ENCODE results near the gene TNK2. TPM values are rescaled to one million over a fixed set of nuclear protein-coding genes. Genes with fewer than 3 reads are reported as not detected.
"Not testable (repeated sequence)": the region's sequence is repeated elsewhere in the genome, so short reads cannot be mapped to it uniquely, and the experiment has no call there.

Gene TNK2
- total RNA-seq (2014; rRNA removed; shearing (Covaris generic); ENCODE audit: low replicate concordance), result 6.3 and 22.2 TPM in 2 replicates

- peaks cover 4% of the 10 kb centered on the region; the same call in 1 of the 2 replicates for H3K36me3 ChIP-seq
- no peaks in the 10 kb centered on the region for H3K27me3 ChIP-seq
- no peaks in the 10 kb centered on the region for H3K9me3 ChIP-seq
- peak within 1 kb of the TSS; percentile 55 for H3K4me3 ChIP-seq
- DNase-seq, result peak; percentile 46
Observed at GRCh38 chr3:195907934-195908693, at the start of gene TNK2. TNK2 (minus strand) TSS chr3:195908551; CDS start chr3:195888588, 19,963 bp downstream.

GRCh38 chr3:195956577-195956976 is 48.2 kb upstream of the TNK2 start:
- H3K36me3 ChIP-seq, result peaks cover 2% of the 10 kb centered on the region; the same call in 1 of the 2 replicates
- no peak for DNase-seq
- no peaks in the 10 kb centered on the region for H3K27me3 ChIP-seq
- no peak overlapping the region for H3K4me3 ChIP-seq
- no peaks in the 10 kb centered on the region for H3K9me3 ChIP-seq

GRCh38 chr3:195955416-195955841 is 47.1 kb upstream of the TNK2 start:
- not testable (repeated sequence) for H3K27me3 ChIP-seq, H3K4me3 ChIP-seq, H3K36me3 ChIP-seq, DNase-seq, H3K9me3 ChIP-seq

DNA sequence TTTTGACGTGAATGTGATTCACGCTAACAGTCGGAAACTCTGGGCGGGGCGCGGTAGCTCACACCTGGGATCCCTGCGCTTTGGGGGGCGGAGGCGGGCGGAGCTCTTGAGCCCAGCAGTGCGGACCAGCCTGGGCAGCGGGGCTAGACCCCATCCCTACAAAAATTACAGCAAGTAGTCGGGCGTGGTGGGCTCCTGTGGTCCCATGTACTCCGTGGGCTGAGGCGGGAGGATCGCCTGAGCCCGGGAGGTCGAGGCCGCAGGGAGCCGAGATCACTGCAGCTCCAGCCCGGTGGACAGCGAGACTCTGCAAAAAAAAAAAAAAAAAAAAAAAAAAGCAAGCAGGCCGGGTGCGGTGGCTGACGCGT is 46.4 kb upstream of the TNK2 start:
- peak overlapping the region; percentile 38 for H3K4me3 ChIP-seq
- H3K36me3 ChIP-seq, DNase-seq, H3K9me3 ChIP-seq, H3K27me3 ChIP-seq: not testable (repeated sequence)

DNA sequence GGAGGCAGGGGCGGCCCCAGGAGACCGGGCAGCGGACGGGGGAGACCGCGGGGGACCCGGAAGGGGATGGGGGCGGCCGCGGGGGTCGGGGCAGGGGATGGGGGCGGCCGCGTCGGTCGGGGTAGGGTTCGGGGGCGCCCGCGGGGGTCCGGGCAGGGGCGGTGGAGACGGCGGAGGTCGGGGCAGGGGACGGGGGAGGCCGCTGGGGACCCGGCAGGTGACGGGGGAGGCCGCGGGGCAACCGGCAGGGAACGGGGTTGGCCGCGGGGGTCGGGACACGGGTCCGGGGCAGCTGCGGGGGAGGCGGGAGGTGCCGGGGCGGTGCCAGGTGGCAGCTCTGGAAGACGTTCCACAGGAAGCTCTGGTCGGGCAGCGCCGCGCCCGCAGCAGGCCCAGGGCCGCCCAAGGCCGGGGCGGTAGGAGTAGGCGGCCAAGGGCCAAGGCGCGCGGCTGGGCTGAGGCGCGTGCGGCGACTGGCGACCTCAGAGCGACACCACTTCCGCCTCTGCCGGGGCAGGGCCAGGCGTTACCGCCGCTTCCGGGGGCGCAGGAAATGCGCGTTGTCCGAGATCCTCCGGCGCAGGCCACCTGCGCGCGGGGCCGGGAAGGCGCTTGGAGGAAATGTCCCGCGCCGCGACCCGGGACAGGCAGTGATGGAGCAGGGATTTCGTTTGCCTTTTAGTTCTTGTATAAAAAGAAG is 45.9 kb upstream of the TNK2 start:
- H3K4me3 ChIP-seq, result peak overlapping the region; percentile 38
- H3K9me3 ChIP-seq, H3K27me3 ChIP-seq, H3K36me3 ChIP-seq: not testable (repeated sequence)
- DNase-seq, result peak; percentile 89

GRCh38 chr3:195952590-195952989 is 44.2 kb upstream of the TNK2 start:
- H3K36me3 ChIP-seq, H3K27me3 ChIP-seq, DNase-seq, H3K9me3 ChIP-seq, H3K4me3 ChIP-seq: not testable (repeated sequence)

GRCh38 chr3:195951443-195952177 is 43.3 kb upstream of the TNK2 start:
- not testable (repeated sequence) for H3K4me3 ChIP-seq, H3K27me3 ChIP-seq, DNase-seq, H3K9me3 ChIP-seq, H3K36me3 ChIP-seq

DNA sequence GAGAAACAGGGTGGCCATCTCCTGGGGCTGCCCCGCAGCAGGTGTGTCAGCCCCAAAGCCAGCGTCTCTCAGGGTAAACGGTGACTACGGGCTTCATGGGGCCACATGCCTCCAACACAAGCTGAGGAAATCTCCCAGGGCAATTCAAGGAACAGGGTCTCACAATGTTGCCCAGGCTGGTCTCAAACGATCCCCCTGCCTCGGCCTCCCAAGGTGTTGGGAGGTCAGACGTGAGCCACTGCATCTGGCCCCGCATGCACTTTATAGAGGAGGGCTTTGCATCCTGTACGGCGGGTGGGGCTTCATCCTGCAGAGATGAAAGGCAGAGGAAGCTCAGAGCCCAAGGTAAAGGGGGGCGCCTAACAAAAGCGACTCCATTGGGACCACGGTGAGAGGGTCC is 42.4 kb upstream of the TNK2 start:
- not testable (repeated sequence) for DNase-seq

GRCh38 chr3:195950164-195950563 is 41.8 kb upstream of the TNK2 start:
- H3K27me3 ChIP-seq, H3K36me3 ChIP-seq, DNase-seq, H3K9me3 ChIP-seq, H3K4me3 ChIP-seq: not testable (repeated sequence)

More for the DNA sequence above, 42.4 kb upstream of the TNK2 start:
- H3K27me3 ChIP-seq, H3K36me3 ChIP-seq, H3K9me3 ChIP-seq, H3K4me3 ChIP-seq: not testable (repeated sequence)

- H3K9me3 ChIP-seq, H3K27me3 ChIP-seq, DNase-seq, H3K4me3 ChIP-seq, H3K36me3 ChIP-seq: not testable (repeated sequence)
Observed at GRCh38 chr3:195946910-195947699, 38.8 kb upstream of the TNK2 start.

- H3K9me3 ChIP-seq, DNase-seq, H3K36me3 ChIP-seq, H3K4me3 ChIP-seq, H3K27me3 ChIP-seq: not testable (repeated sequence)
Observed at GRCh38 chr3:195941265-195941815, 33.0 kb upstream of the TNK2 start.

- not testable (repeated sequence) for DNase-seq, H3K27me3 ChIP-seq, H3K9me3 ChIP-seq, H3K36me3 ChIP-seq, H3K4me3 ChIP-seq
Observed at GRCh38 chr3:195940806-195941205, 32.5 kb upstream of the TNK2 start.

DNA sequence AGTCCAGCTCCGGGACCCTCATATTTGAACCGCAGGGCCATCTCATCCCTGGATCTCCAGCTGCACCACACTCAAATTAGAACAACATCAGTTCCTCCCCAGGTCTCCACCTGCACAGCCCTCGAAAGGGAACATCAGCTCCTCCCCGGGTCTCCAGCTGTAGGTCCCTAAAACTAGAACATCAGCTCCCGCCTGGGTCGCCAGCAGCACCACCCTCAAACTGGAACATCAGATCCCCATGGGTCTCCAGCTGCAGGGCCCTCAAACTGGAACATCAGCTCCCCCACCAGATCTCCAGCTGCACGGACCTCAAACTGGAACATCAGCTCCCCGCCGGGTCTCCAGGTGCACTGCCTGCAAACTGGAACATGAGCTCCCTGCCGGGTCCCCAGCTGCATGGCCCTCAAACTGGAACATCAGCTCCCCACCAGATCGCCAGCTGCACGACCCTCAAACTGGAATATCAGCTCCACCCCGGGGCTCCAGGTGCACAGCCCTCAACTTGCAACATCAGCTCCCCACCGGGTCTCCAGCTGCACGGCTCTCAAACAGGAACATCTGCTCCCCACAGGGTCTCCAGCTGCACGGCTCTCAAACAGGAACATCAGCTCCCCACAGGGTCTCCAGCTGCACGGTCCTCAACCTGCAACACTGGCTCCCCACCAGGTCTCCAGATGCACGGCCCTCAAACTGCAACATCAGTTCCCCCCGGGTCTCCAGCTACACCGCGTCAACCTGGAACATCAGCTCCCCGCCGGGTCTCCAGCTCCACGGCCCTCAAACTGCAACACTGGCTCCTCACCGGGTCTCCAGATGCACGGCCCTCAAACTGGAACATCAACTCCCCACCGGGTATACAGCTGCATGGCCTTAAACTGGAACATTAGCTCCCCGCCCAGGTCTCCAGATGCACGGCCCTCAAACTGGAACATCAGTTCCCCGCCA is 31.4 kb upstream of the TNK2 start:
- not testable (repeated sequence) for H3K4me3 ChIP-seq

DNA sequence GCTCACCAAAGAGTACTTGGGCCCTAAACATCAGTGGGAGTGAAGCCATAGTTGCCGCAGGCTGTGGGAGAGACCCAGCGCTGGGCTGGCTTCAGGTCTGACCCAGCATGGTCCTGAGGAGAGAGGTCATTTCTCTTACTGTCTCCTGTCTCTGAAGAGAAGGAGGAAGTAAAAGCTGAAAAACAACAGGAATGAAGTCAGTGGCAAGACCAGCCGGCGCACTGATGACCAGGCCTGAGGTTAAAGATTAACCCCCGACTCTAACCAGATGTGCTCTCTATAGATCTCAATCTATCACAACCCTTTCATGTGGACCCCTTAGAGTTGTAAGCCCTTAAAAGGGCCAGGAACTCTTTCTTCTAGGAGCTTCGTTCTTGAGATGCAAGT is 24.7 kb upstream of the TNK2 start:
- H3K36me3 ChIP-seq, DNase-seq, H3K4me3 ChIP-seq, H3K27me3 ChIP-seq, H3K9me3 ChIP-seq: not testable (repeated sequence)

More for the DNA sequence above, 31.4 kb upstream of the TNK2 start:
- H3K36me3 ChIP-seq, DNase-seq, H3K9me3 ChIP-seq, H3K27me3 ChIP-seq: not testable (repeated sequence)

DNA sequence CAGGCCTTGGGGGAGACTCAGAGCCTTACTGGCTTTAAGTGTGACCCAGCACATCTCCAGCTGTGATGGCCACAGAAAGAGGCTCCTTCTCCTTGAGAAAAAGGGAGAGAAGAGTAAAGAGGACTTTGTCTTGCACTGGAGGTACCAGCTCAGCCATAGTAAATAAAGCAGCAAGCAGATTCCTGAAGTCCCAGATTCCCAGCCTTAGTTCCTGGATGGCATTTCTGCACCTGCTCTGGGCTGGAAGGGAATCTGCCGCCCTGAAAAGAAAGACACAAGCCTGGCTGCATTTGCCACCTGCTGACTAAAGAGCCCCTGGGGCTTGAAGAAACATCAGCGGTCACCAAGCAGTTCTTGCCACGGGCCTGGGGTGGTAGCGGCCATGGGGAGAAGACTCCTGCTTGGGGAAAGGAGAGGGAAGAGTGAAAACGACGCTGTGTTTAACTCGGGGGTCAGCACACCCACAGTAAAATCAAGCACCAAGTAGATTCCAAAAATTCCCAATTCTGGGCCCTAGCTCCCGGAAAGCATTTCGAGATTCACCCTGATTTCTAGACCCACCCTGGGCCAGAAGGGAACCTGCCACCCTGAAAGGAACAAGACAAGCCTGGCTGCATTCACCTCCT is 24.2 kb upstream of the TNK2 start:
- no peaks in the 10 kb centered on the region for H3K9me3 ChIP-seq
- DNase-seq, result no peak
- no peak overlapping the region for H3K4me3 ChIP-seq
- no peaks in the 10 kb centered on the region for H3K27me3 ChIP-seq
- H3K36me3 ChIP-seq, result no peaks in the 10 kb centered on the region

All from MG63 (cell line).